Measurements from ENCODE around the gene UBE2E2.

DNA sequence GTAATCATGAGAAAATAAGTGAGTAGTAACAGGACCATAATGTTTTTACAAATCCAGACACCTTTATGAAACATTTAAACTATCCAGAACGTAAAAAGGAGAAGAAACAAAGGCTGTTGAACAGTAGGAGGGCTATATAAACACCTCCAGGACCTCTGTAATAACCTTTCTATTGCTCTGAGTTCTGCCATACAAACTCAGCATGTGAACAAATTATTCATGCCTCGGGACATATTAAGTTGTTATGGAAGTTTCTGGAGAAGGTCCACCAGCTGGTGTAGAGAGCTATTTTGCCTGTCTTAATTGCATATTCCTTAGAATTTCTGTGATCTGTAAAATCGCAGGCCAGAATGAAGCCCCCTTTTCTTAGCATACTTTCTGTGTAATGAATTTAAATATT, 256.3 kb downstream of the UBE2E2 start:
- no peak for TF ChIP-seq EZH2phosphoT487 (IDR thresholded peaks at IDR 0.05; ENCODE audit: borderline replicate concordance)
- TF ChIP-seq, protein P1, sequence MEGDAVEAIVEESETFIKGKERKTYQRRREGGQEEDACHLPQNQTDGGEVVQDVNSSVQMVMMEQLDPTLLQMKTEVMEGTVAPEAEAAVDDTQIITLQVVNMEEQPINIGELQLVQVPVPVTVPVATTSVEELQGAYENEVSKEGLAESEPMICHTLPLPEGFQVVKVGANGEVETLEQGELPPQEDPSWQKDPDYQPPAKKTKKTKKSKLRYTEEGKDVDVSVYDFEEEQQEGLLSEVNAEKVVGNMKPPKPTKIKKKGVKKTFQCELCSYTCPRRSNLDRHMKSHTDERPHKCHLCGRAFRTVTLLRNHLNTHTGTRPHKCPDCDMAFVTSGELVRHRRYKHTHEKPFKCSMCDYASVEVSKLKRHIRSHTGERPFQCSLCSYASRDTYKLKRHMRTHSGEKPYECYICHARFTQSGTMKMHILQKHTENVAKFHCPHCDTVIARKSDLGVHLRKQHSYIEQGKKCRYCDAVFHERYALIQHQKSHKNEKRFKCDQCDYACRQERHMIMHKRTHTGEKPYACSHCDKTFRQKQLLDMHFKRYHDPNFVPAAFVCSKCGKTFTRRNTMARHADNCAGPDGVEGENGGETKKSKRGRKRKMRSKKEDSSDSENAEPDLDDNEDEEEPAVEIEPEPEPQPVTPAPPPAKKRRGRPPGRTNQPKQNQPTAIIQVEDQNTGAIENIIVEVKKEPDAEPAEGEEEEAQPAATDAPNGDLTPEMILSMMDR (conservative IDR thresholded peaks at IDR 0.05; ENCODE audit: low read length), result no peak
